Kidney epithelial cell (primary cell): ENCODE data around the gene NEK7. TPM values are rescaled to one million over a fixed set of nuclear protein-coding genes. Genes with fewer than 3 reads are reported as not detected.

Experiments
- DNase-seq: peaks from one replicate; pipeline ENCODE4 v3.0.0-alpha.2; 2010; ENCODE audit warnings: low read depth
- H3K27me3 ChIP-seq: 2 replicates; pipeline ENCODE4 v1.6.0; 2011; ENCODE audit warnings: low read length; ENCODE audit not compliant: control insufficient read depth, insufficient read depth
- H3K36me3 ChIP-seq: 2 replicates; pipeline ENCODE4 v1.5.1; 2011; ENCODE audit warnings: low read length; ENCODE audit not compliant: control insufficient read depth, insufficient read depth
- H3K4me3 ChIP-seq: 2 replicates; pipeline ENCODE4 v1.5.1; 2011; ENCODE audit warnings: low read depth, mild to moderate bottlenecking, control low read depth, low read length
- total RNA-seq: library from RNA; depleted of rRNA; stranded (reverse); fragments of >200 nt; gene quantifications from 2 replicates; pipeline ENCODE4 v1.2.3, GENCODE V29; 2015
- TF ChIP-seq, protein P1 (sequence below): IDR thresholded peaks from 2 replicates; pipeline ENCODE4 v1.5.1; 2011; ENCODE audit warnings: mild to moderate bottlenecking, moderate library complexity, low read length, control low read depth, inconsistent platforms; ENCODE audit not compliant: insufficient read depth, poor library complexity, severe bottlenecking

The NEK7 gene
- total RNA-seq, 1 donor from 2014 or later = 27.7 TPM

DNA sequence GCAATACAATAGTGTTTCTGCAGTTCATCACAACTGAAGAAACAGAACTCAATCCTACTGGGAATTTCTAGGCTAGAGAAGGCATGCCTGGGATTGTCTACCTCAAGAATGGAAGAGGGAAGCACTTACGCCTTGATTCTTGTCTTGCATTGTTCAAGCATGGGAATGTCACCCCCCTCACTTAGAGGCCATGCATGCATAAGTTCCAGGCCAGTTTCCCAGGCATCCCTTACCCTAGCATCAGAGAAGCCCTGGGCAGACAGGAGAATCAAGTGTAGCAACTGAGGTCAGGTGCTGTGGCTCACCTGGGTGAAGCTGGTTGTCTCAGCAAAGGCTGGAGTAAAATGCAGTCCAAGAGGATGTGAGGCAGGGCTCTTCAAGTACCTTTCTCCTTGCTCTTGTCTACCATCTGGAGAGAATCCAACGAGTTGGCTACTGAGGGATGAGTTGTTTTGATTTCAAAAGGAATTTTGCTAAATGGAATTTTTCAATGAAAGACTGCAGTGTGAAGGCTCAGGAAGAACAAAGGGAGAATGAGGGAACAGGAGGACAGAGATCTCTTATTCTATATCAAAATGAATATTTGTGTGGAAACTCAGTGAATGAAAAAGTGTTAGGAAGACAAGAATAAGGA, 174.3 kb downstream of the NEK7 start:
- H3K27me3 ChIP-seq = no peaks in the 10 kb centered on the region

DNA sequence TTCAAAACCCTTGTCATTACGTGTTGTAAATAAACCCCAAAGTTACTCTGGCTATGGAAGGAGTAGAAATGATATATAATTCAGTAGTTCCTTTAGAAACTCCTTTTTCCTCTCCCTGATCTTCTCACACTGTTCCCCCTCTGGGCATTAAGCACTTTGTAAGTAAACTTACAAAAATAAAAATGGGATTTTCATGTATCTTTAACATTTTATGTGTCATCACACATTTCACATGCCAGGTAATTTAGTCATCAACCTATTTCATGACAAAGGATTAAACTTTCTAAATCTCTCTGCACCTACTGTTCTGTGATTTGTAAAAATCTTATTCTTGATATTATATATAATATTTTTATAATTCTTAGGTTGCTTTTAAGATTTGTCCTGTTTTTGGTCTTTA, 176.9 kb downstream of the NEK7 start:
- Histone ChIP-seq H3K36me3 (no peaks in the 10 kb centered on the region), H3K27me3 (no peaks in the 10 kb centered on the region), H3K4me3 (no peak overlapping the region)
- TF ChIP-seq, protein P1, sequence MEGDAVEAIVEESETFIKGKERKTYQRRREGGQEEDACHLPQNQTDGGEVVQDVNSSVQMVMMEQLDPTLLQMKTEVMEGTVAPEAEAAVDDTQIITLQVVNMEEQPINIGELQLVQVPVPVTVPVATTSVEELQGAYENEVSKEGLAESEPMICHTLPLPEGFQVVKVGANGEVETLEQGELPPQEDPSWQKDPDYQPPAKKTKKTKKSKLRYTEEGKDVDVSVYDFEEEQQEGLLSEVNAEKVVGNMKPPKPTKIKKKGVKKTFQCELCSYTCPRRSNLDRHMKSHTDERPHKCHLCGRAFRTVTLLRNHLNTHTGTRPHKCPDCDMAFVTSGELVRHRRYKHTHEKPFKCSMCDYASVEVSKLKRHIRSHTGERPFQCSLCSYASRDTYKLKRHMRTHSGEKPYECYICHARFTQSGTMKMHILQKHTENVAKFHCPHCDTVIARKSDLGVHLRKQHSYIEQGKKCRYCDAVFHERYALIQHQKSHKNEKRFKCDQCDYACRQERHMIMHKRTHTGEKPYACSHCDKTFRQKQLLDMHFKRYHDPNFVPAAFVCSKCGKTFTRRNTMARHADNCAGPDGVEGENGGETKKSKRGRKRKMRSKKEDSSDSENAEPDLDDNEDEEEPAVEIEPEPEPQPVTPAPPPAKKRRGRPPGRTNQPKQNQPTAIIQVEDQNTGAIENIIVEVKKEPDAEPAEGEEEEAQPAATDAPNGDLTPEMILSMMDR = no peak
- no peak for DNase-seq

More for the DNA sequence above, 174.3 kb downstream of the NEK7 start:
- H3K36me3 ChIP-seq = no peaks in the 10 kb centered on the region
- TF ChIP-seq, protein P1 = no peak
- no peak for DNase-seq
- no peak overlapping the region for H3K4me3 ChIP-seq

DNA sequence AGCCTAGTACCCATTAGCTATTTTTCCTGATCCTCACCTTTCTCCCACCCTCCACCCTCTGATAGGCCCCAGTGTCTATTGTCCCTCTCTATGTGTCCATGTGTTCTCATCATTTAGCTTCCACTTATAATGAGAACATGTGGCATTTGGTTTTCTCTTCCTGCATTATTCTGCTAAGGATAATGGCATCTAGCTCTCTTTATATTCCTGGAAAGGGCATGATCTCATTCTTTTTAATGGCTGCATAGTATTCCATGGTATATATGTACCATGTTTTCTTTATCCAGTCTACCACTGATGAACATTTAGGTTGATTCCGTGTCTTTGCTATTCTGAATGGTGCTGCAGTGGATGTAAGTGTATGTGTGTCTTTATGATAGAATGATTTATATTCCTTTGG, 178.9 kb downstream of the NEK7 start:
- no peaks in the 10 kb centered on the region for H3K36me3 ChIP-seq
- no peaks in the 10 kb centered on the region for H3K27me3 ChIP-seq
- H3K4me3 ChIP-seq = no peak overlapping the region
- DNase-seq = no peak
- TF ChIP-seq, protein P1 = no peak

DNA sequence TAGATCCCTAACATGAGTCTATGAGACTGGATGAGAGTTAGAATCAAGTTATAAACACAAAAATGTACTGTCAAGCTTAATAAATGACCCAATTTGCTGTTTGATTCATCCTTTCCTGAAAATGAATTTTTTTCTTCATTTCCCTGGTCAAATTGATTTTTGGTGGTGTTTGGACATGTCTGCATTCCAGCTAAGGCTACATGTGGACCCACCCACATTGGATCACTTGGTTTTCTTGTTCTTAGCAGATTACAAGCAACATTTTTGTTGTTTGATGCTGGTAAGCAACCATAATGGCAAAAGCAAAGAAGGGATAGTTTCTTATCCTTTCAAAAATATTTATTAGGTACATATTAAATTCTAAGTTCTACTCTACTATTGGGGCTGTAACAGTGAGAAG, 181.1 kb downstream of the NEK7 start:
- H3K27me3 ChIP-seq = no peaks in the 10 kb centered on the region
- no peaks in the 10 kb centered on the region for H3K36me3 ChIP-seq
- no peak for DNase-seq
- H3K4me3 ChIP-seq = no peak overlapping the region
- TF ChIP-seq, protein P1 = no peak

DNA sequence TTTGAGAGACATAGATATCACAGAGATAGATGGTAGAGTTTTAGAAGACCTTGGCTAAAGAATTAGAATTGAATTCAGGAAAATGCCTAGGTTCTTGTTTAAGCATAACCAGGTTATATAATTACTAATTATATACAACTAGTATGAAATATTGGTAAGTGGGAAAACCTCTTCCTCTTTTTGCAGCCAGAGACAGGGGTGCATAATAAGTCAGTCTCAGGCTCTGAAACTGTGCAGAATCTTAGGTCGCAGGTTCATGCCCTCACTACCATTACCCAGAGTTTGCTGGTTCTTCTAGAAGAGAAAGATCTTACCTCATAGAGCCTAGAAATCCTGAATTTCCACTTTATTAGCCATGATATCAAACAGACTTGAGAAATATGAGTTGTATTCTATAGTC, 183.3 kb downstream of the NEK7 start:
- H3K36me3 ChIP-seq = no peaks in the 10 kb centered on the region
- TF ChIP-seq, protein P1 = no peak
- no peak for DNase-seq

DNA sequence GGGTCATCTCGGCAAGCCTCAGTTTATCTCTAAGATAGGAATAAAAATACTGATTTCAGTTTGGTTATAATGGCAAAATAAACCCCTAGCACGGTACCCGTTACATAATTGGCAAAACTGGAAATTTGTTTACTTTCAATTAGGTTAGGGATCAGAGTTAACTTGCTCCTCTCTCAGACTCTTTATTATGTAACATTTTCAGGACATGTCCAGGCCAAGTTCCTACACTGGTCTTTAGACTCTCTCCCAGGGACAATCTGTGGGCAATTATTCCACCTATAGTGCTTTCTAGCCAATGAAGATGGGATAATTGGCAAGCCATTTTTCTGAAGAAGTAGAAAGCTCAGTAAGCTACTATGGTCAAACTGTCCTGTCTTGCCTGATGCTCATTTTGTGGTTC, 189.4 kb downstream of the NEK7 start:
- H3K36me3 ChIP-seq = no peaks in the 10 kb centered on the region
- H3K4me3 ChIP-seq = no peak overlapping the region
- TF ChIP-seq, protein P1 = no peak
- no peaks in the 10 kb centered on the region for H3K27me3 ChIP-seq
- no peak for DNase-seq

More for the DNA sequence above, 183.3 kb downstream of the NEK7 start:
- Histone ChIP-seq H3K27me3 (no peaks in the 10 kb centered on the region), H3K4me3 (no peak overlapping the region)
